Body of pancreas (tissue), 4 donors: Measurements from ENCODE around the gene TOP3B.

Source experiments
- POLR2A ChIP-seq, 3 donors: fragments of 450-650 bp; IDR thresholded peaks; one replicate each; pipeline ENCODE4 v1.6.1; 2016; ENCODE audit warnings: antibody characterized with exemption in 3 of 3, mild to moderate bottlenecking in 2 of 3
- TF ChIP-seq, protein P1 (sequence below), 7 experiments: fragments of 450-650 bp in 4 of 7; fragments of 200-600 bp in 3 of 7; sonication (generic) in 3 of 7; IDR thresholded peaks; one replicate each; pipeline ENCODE4 v1.5.1; 2016 to 2019; ENCODE audit warnings: antibody characterized with exemption in 7 of 7

DNA sequence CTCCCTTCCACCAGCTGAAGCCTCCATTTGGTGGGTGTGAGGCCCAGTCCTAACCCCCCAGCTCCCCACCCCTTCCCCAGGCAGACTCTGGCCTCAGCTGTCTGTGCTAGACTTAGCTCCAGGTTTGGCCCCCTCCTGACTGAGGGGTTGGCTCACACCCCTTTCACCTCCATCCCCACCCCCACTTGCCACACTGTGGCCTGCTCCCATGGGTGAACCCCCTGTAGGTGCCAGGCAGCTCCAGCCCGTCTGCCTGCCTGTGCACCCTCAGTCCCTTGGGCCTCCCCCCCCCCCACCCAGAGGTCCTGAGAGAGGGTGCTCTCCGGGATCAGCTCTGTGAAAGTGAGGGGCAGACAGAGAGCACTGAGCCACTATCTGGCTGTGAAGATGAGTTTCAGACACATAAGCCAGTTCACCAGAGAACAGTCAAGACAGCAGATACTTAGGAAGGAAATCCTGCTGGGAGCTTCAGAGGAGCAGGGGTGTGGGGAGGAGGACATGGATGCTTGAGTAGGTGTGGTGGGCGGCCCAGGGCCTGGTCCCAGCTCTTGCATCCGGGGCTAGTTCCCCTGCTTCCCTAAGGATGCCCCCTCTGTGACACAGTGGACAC is 66.2 kb downstream of the TOP3B start:
- TF ChIP-seq, protein P1, sequence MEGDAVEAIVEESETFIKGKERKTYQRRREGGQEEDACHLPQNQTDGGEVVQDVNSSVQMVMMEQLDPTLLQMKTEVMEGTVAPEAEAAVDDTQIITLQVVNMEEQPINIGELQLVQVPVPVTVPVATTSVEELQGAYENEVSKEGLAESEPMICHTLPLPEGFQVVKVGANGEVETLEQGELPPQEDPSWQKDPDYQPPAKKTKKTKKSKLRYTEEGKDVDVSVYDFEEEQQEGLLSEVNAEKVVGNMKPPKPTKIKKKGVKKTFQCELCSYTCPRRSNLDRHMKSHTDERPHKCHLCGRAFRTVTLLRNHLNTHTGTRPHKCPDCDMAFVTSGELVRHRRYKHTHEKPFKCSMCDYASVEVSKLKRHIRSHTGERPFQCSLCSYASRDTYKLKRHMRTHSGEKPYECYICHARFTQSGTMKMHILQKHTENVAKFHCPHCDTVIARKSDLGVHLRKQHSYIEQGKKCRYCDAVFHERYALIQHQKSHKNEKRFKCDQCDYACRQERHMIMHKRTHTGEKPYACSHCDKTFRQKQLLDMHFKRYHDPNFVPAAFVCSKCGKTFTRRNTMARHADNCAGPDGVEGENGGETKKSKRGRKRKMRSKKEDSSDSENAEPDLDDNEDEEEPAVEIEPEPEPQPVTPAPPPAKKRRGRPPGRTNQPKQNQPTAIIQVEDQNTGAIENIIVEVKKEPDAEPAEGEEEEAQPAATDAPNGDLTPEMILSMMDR (IDR thresholded peaks at IDR 0.05) = no peak
- TF ChIP-seq POLR2A (IDR thresholded peaks at IDR 0.05) = no peak
